GM21528 (cell line): ENCODE data around the gene FAH.
"Not testable (repeated sequence)": the region's sequence is repeated elsewhere in the genome, so short reads cannot be mapped to it uniquely, and the experiment has no call there.

Experiments used
- ATAC-seq: cut with Tn5 transposase; IDR thresholded peaks from one replicate; pipeline ENCODE4 v1.9.1; 2021; ENCODE audit warnings: mild to moderate bottlenecking, moderate library complexity; ENCODE audit not compliant: unreplicated experiment, low FRiP score

Gene FAH

GRCh38 chr15:80152896-80153876, at the start of gene FAH:
Gene FAH, plus strand, starts transcription at chr15:80152999. Its CDS starts 56 bp downstream, at chr15:80153055.
- ATAC-seq: peak; percentile 52

GRCh38 chr15:80105193-80105592, 47.6 kb upstream of the FAH start:
- ATAC-seq: no peak

- ATAC-seq: no peak
Measured at GRCh38 chr15:80105595-80105994, 47.2 kb upstream of the FAH start.

GRCh38 chr15:80106051-80106450, 46.7 kb upstream of the FAH start:
- ATAC-seq: no peak

- ATAC-seq: no peak
Measured at GRCh38 chr15:80107204-80107603, 45.6 kb upstream of the FAH start.

- no peak for ATAC-seq
Measured at GRCh38 chr15:80107774-80108173, 45.0 kb upstream of the FAH start.

- ATAC-seq: no peak
Measured at GRCh38 chr15:80109388-80109787, 43.4 kb upstream of the FAH start.

- no peak for ATAC-seq
Measured at GRCh38 chr15:80110920-80111319, 41.9 kb upstream of the FAH start.

- ATAC-seq: no peak
Measured at GRCh38 chr15:80114114-80114513, 38.7 kb upstream of the FAH start.

- no peak for ATAC-seq
Measured at GRCh38 chr15:80115021-80115420, 37.8 kb upstream of the FAH start.

GRCh38 chr15:80118956-80119355, 33.8 kb upstream of the FAH start:
- no peak for ATAC-seq

GRCh38 chr15:80120636-80121035, 32.2 kb upstream of the FAH start:
- no peak for ATAC-seq

- no peak for ATAC-seq
Measured at GRCh38 chr15:80121546-80121945, 31.3 kb upstream of the FAH start.

- ATAC-seq: no peak
Measured at GRCh38 chr15:80123034-80123433, 29.8 kb upstream of the FAH start.

GRCh38 chr15:80127253-80127652, 25.5 kb upstream of the FAH start:
- ATAC-seq: not testable (repeated sequence)

- ATAC-seq: no peak
Measured at GRCh38 chr15:80127911-80128310, 24.9 kb upstream of the FAH start.

- no peak for ATAC-seq
Measured at GRCh38 chr15:80132382-80132781, 20.4 kb upstream of the FAH start.

GRCh38 chr15:80136854-80137253, 15.9 kb upstream of the FAH start:
- ATAC-seq: no peak

- ATAC-seq: no peak
Measured at GRCh38 chr15:80138961-80139360, 13.8 kb upstream of the FAH start.

GRCh38 chr15:80140909-80141308, 11.9 kb upstream of the FAH start:
- no peak for ATAC-seq

- no peak for ATAC-seq
Measured at GRCh38 chr15:80141916-80142598, 10.7 kb upstream of the FAH start.

GRCh38 chr15:80142646-80143045, 10.2 kb upstream of the FAH start:
- ATAC-seq: no peak
